D721Med (cell line): ENCODE data around the gene MT1F.

Source experiments
- DNase-seq: peaks from one replicate; pipeline ENCODE4 v3.0.0; 2011; ENCODE audit warnings: low spot score; ENCODE audit not compliant: insufficient read length
- FAIRE-seq: peaks from 2 replicates; lab custom pipeline; 2011; peaks lifted over from hg19 to GRCh38; lab: Jason Lieb, UNC
- CTCF ChIP-seq: IDR thresholded peaks from 2 replicates; pipeline ENCODE4 v1.5.1; 2012; ENCODE audit warnings: mild to moderate bottlenecking, control low read depth; ENCODE audit not compliant: insufficient read depth; ENCODE audit errors: missing control alignments

Gene MT1F

DNA sequence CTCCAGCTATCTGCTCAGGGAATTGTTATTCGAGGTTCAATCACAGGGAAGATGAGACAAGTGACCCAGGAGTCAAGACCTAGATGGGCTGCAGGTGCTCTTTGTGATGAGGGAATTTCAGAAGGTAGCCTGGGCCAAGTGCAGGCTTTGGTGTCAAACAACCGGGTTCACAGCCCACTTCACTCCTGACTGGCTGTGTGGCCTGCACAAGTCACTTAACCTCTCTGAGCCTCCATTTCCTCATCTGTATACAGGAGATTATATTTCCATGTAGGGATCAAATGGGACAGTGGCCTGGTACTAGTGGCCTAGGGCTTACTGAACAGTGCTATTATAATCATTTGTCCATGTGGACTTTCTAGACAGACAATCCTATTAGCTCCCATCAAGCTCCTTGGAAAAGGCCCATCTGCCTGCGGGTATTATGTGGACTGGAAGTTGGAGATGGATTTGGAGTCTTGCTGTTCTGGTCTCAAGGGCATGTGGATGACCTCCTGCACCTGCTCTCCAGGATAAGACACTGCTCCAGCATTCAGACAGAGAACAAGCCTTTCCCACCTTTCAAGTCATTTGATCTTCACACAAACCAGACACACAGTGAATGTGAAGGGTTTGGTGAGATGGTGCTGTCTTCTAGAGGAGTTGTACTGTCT lies 21.4 kb downstream of the MT1F start:
- DNase-seq (no peak), FAIRE-seq (no peak)
- no peak for TF ChIP-seq CTCF

- DNase-seq (no peak), FAIRE-seq (no peak)
- no peak for TF ChIP-seq CTCF
These were observed 22.1 kb downstream of the MT1F start for GRCh38 chr16:56679818-56680217.

- no peak for TF ChIP-seq CTCF
- no peak for FAIRE-seq
- peak; percentile 23 for DNase-seq
These were observed 24.4 kb downstream of the MT1F start, which contains the start of gene MT1X for GRCh38 chr16:56681939-56682702. Gene MT1X, plus strand, starts transcription at chr16:56682470. Its CDS starts 71 bp downstream, at chr16:56682541.

GRCh38 chr16:56682703-56683397 lies 25.1 kb downstream of the MT1F start:
- DNase-seq (no peak), FAIRE-seq (no peak)
- TF ChIP-seq CTCF, result no peak

DNA sequence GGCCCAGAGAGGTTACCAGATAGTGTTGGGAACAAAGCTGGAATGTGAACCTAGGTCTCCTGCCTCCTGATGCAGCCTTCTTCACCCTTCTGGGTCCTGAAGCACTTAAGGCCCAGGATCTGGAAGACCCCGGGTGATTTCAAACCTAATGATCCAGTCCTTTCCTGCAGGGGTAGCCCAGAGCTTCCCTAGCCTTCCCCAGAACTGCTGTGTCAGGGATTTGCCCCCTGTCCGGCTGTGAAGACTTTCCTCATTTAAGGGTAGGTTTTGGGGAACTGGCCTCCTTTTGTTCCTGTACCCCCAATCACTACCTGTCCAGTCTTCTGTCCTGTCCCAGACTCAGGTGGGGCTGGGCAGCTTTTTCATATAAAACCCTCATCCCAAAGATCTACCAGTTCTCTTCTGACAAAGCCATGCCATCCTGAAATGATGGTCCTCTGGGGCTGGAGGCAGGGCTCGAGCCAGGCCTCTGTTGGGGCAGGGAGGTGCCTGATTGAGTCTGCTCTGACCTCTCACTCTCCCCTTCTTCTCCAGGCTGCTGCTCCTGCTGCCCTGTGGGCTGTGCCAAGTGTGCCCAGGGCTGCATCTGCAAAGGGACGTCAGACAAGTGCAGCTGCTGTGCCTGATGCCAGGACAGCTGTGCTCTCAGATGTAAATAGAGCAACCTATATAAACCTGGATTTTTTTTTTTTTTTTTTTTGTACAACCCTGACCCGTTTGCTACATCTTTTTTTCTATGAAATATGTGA lies 25.8 kb downstream of the MT1F start:
- FAIRE-seq, result no peak
- no peak for TF ChIP-seq CTCF
- no peak for DNase-seq

DNA sequence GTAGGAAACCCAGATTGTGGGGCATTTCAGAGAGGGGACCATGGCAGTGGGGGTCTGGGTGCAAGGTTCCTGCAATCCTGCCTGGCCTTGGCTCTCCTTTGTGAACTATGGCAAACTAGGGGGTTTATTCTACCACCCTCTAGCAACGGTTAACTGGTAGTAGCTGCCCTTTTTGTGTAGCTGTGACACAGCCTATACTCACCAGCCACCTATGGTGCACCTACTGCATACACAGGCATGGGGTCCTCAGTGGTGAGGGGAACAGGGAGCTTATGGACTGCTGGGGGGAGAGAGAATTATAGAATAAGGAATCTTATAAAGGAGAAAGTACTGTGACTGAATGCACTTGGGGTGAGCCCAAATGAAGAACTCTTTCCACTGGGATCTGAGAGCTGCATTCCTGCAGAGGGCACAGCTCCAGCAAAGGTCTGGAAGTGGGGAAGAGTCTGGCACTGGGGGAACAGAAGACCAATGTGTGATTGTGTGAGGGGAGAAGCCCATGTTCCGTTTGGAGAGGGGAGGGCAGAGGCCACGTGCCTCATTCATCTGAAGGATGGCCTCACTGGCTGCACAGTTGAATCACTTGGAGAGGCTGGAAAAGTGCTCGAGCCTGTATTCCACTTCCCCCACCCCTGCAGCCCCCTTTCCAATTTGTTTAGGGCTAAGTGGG lies 26.6 kb downstream of the MT1F start:
- FAIRE-seq (no peak), DNase-seq (no peak)
- TF ChIP-seq CTCF, result no peak
